HepG2 (cell line): ENCODE data around the gene CPNE5. TPM values are rescaled to one million over a fixed set of nuclear protein-coding genes. Genes with fewer than 3 reads are reported as not detected.

Experiments
- ATAC-seq: fragments of 200-7000 bp; cut with Tn5 transposase; 3 replicates; pipeline ENCODE4 v1.9.1; 2020; ENCODE audit warnings: mild to moderate bottlenecking, moderate library complexity
- BruUV-seq: library from RNA; stranded (reverse); fragments of 400-500 nt; replicated peaks from 2 replicates; lab custom pipeline; 2021; lab: Mats Ljungman, UMichigan
- CTCF ChIA-PET: fragments of 300-600 bp; formaldehyde crosslinking; extraction: SDS; loops from one replicate; lab custom pipeline; 2021; ENCODE audit warnings: low total read pairs, inconsistent platforms, low intra/inter-chr PET ratio; lab: Yijun Ruan, JAX
- POLR2A ChIA-PET: fragments of 350-600 bp; sonication (Branson Sonifier 250); formaldehyde crosslinking; loops from one replicate; lab custom pipeline; 2020; ENCODE audit warnings: antibody characterized with exemption, inconsistent platforms; lab: Yijun Ruan, JAX
- DNase-seq: peaks from one replicate; pipeline ENCODE4 v3.0.0-alpha.2; 2015; ENCODE audit warnings: low spot score
- FAIRE-seq: peaks from 3 replicates; lab custom pipeline; 2011; peaks lifted over from hg19 to GRCh38; lab: Jason Lieb, UNC
- H2AFZ ChIP-seq: one replicate; pipeline ENCODE4 v1.6.1; 2011; ENCODE audit warnings: low read length, inconsistent platforms
- H3K27ac ChIP-seq: fragments of 300-600 bp; 3 replicates; pipeline ENCODE4 v1.8.0; 2011; ENCODE audit warnings: mixed run types, mild to moderate bottlenecking, mixed read lengths, low read length, inconsistent platforms; ENCODE audit not compliant: insufficient read depth; ENCODE audit errors: extremely low read length
- H3K27me3 ChIP-seq, 2 experiments: fragments of 200-600 bp in 1 of 2; 2 replicates in 1 of 2; 3 replicates in 1 of 2; pipeline versions ENCODE4 v1.6.0 to v1.8.0; 2011; ENCODE audit warnings: low read length in 2 of 2, mild to moderate bottlenecking in 2 of 2, moderate library complexity in 2 of 2, inconsistent platforms in 1 of 2; ENCODE audit not compliant: insufficient read depth in 2 of 2, control insufficient read depth in 1 of 2
- H3K36me3 ChIP-seq, 2 experiments: fragments of 200-600 bp in 1 of 2; replicated peaks in 1 of 2; 2 replicates in 1 of 2; 3 replicates in 1 of 2; pipeline versions ENCODE4 v1.5.1 to v1.8.0; 2011; ENCODE audit warnings: low read length in 2 of 2, inconsistent platforms in 1 of 2; ENCODE audit not compliant: insufficient read depth in 2 of 2, control insufficient read depth in 1 of 2
- H3K4me1 ChIP-seq: 2 replicates; pipeline ENCODE4 v1.5.1; 2012; ENCODE audit warnings: low read length, inconsistent platforms; ENCODE audit not compliant: insufficient read depth
- H3K4me2 ChIP-seq: 2 replicates; pipeline ENCODE4 v1.6.0; 2011; ENCODE audit warnings: low read depth, low read length, inconsistent platforms
- H3K4me3 ChIP-seq, 3 experiments: fragments of 200-600 bp in 1 of 3; sonication (generic), shearing (Covaris generic) in 1 of 3; replicated peaks in 1 of 3; 2 replicates each; pipeline ENCODE4 v1.5.1; 2011 to 2016; ENCODE audit warnings: low read length in 3 of 3, inconsistent platforms in 2 of 3, low read depth in 2 of 3, mild to moderate bottlenecking in 2 of 3, control low read depth in 1 of 3, mixed read lengths in 1 of 3; ENCODE audit not compliant: insufficient read depth in 1 of 3
- H3K79me2 ChIP-seq: one replicate; pipeline ENCODE4 v1.6.1; 2011; ENCODE audit warnings: low read length, inconsistent platforms; ENCODE audit not compliant: insufficient read depth
- H3K9ac ChIP-seq: 2 replicates; pipeline ENCODE4 v1.6.0; 2011; ENCODE audit warnings: mild to moderate bottlenecking, low read depth, low read length, inconsistent platforms; ENCODE audit not compliant: insufficient read depth
- H3K9me3 ChIP-seq: 2 replicates; pipeline ENCODE4 v1.5.1; 2012; ENCODE audit warnings: mild to moderate bottlenecking, low read length
- H4K20me1 ChIP-seq: 2 replicates; pipeline ENCODE4 v1.6.0; 2011; ENCODE audit warnings: inconsistent platforms, mild to moderate bottlenecking, low read length, moderate library complexity; ENCODE audit not compliant: insufficient read depth
- HNRNPUL1 ChIP-seq: fragments of 200-400 bp; formaldehyde crosslinking; IDR thresholded peaks from 2 replicates; pipeline ENCODE4 v1.6.1; 2017; ENCODE audit warnings: low read depth, mild to moderate bottlenecking, low read length, moderate library complexity
- TGIF2 ChIP-seq: IDR thresholded peaks from 2 replicates; pipeline ENCODE4 v1.6.1; 2016; ENCODE audit warnings: control low read depth, missing compliant biosample characterization
- ZNF292 ChIP-seq: sonication (generic); formaldehyde crosslinking; IDR thresholded peaks from 2 replicates; pipeline ENCODE4 v1.8.1; 2022; ENCODE audit warnings: mild to moderate bottlenecking, low read depth, missing genetic modification reagents, borderline replicate concordance
- ZNF567 ChIP-seq: sonication (generic); formaldehyde crosslinking; IDR thresholded peaks from 2 replicates; pipeline ENCODE4 v1.8.1; 2023; ENCODE audit warnings: mild to moderate bottlenecking, missing genetic modification reagents, borderline replicate concordance
- ZNF607 ChIP-seq: sonication (generic); formaldehyde crosslinking; IDR thresholded peaks from 2 replicates; pipeline ENCODE4 v1.5.1; 2020; ENCODE audit warnings: missing genetic modification reagents, mild to moderate bottlenecking, borderline replicate concordance
- ZNF768 ChIP-seq: sonication (generic); formaldehyde crosslinking; IDR thresholded peaks from 2 replicates; pipeline ENCODE4 v1.4.0; 2020; ENCODE audit warnings: missing genetic modification reagents
- WGBS: methylation state at CpG from one replicate; pipeline ENCODE4 v1.1.6; 2017; ENCODE audit warnings: low lambda C conversion rate; 5-methylcytosine and 5-hydroxymethylcytosine counted together
- in situ Hi-C: cut with HindIII; loops from 2 replicates; pipeline ENCODE4 v1.10.0; 2017; ENCODE audit warnings: low pct_unique_long_range_greater_than_20kb; ENCODE audit not compliant: extremely low pct_ligation_motif_present
- intact Hi-C: fragments of 100-400 bp; cut with micrococcal nuclease; formaldehyde crosslinking; loops from one replicate; pipeline ENCODE4 v1.10.0; 2022; ENCODE audit not compliant: unreplicated experiment
- polyA plus RNA-seq, 8 experiments: library from polyadenylated mRNA; depleted of rRNA in 3 of 8; stranded (reverse) in 7 of 8; unstranded in 1 of 8; fragments of >200 nt; fragmentation: Illumina TruSeq in 4 of 8; extraction: Trizol in 4 of 8; gene quantifications; 2 replicates each; pipeline versions ENCODE4 v1.2.1 to v1.2.3, GENCODE V29; 2011 to 2016; ENCODE audit warnings: low read depth in 4 of 8, missing spikeins in 1 of 8, mixed read lengths in 1 of 8; ENCODE audit not compliant: insufficient read depth in 1 of 8
- total RNA-seq, 5 experiments: library from RNA; depleted of rRNA; stranded (reverse); fragments of >200 nt; fragmentation: Illumina TruSeq; extraction: Trizol; gene quantifications; 2 replicates each; pipeline ENCODE4 v1.2.3, GENCODE V29; 2016; ENCODE audit warnings: low read depth in 1 of 5

Gene CPNE5
- total and polyA plus RNA-seq, 2 of the 13 experiments (the other 11 are each of a cell fraction or from before 2014, with no cell fraction given): 0.16 TPM; not detected in 1

DNA sequence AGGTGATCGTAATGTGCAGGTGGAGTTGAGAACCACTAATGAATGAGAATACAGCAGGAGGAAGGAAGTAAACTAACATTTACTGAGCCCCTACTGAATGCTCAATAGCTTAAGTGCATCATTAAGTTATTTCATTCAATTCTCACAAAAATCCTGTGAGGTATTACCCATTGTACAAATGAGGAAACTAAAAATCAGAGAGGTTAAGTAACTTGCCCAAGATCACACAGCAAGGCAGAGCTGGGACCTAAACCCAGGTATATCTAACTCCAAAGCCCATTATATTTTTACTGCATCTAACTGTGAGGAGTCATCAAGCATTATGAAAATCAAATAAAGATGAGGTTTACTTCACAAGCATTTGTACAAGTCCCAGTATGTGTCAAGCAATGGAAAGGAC, 35.3 kb downstream of the CPNE5 start:
- Histone ChIP-seq H3K9me3 (no peaks in the 10 kb centered on the region), H3K27ac (no peak overlapping the region), H2AFZ (no peak overlapping the region), H3K27me3 (peaks cover 4 to 49% of the 10 kb centered on the region in 2 experiments; a peak in 3 of 5 replicates), H3K4me1 (peaks cover 13% of the 10 kb centered on the region), H4K20me1 (no peaks in the 10 kb centered on the region), H3K9ac (no peak overlapping the region), H3K4me3 (no peak overlapping the region), H3K36me3 (no peaks in the 10 kb centered on the region), H3K79me2 (no peaks in the 10 kb centered on the region), H3K4me2 (no peak overlapping the region)
- FAIRE-seq (no peak), ATAC-seq (no peak), DNase-seq (no peak)
- CTCF ChIA-PET: no interaction called here
- TF ChIP-seq ZNF607 (CRISPR knock-in tag): no peak
- peak; percentile 61; the same call in 1 of the 2 replicates for TF ChIP-seq ZNF768 (CRISPR knock-in tag)
- no peak for TF ChIP-seq ZNF292 (CRISPR knock-in tag)
- BruUV-seq: no TSS peak
- intact Hi-C loops: no loop called here
- POLR2A ChIA-PET: no interaction called here
- 84% methylated on average over 1 of the region's 1 CpG for WGBS
- in situ Hi-C loops: no loop called here

DNA sequence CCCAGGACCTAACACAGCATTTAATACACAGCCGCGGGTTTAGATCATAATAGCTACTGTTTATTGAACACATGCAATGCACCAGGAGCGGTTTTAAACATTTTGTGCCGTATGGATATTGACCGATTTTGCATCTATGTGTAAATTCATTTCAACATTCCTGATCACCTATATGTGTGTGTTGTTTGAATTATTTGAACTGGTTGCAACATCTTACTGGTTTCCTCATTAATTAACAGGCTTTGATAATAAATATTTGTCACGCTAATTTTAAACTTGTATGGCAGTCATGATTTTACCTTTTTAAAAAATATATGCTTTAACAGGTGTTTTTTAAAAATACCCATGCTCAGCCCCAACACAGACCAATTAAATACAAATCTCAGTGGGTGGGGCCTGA, 35.8 kb downstream of the CPNE5 start:
- TF ChIP-seq TGIF2 (CRISPR knock-in tag): no peak
- no peak for TF ChIP-seq HNRNPUL1
- TF ChIP-seq ZNF567 (CRISPR knock-in tag): no peak
- CTCF ChIA-PET: no interaction called here
- no peak for FAIRE-seq

More for the DNA sequence above, 35.8 kb downstream of the CPNE5 start:
- Histone ChIP-seq H3K27ac (no peak overlapping the region), H3K4me2 (no peak overlapping the region), H3K79me2 (no peaks in the 10 kb centered on the region), H4K20me1 (no peaks in the 10 kb centered on the region), H3K27me3 (peaks cover 4 to 49% of the 10 kb centered on the region in 2 experiments; a peak in 3 of 5 replicates), H2AFZ (no peak overlapping the region), H3K9ac (no peak overlapping the region), H3K9me3 (no peaks in the 10 kb centered on the region), H3K36me3 (no peaks in the 10 kb centered on the region), H3K4me3 (no peak overlapping the region), H3K4me1 (peaks cover 11% of the 10 kb centered on the region)
- in situ Hi-C loops (no loop called here), intact Hi-C loops (no loop called here)
- POLR2A ChIA-PET: no interaction called here
- no peak for ATAC-seq
- 53% methylated on average over 6 of the region's 6 CpGs for WGBS
- no peak for DNase-seq
- no TSS peak for BruUV-seq
